Stimulated activated CD8-positive, alpha-beta memory T cell treated with anti-CD3 and anti-CD28 coated beads, Interleukin-2, amount 100 ng/mL, for 1 hour (primary cell): Measurements from ENCODE around the gene GAMT.
"Not testable (repeated sequence)": the region's sequence is repeated elsewhere in the genome, so short reads cannot be mapped to it uniquely, and the experiment has no call there.

Source experiments
- DNase-seq, 2 donors: peaks; one replicate each; pipeline ENCODE4 v3.0.0-alpha.2; 2020; ENCODE audit warnings: low read depth in 2 of 2

GAMT gene

DNA sequence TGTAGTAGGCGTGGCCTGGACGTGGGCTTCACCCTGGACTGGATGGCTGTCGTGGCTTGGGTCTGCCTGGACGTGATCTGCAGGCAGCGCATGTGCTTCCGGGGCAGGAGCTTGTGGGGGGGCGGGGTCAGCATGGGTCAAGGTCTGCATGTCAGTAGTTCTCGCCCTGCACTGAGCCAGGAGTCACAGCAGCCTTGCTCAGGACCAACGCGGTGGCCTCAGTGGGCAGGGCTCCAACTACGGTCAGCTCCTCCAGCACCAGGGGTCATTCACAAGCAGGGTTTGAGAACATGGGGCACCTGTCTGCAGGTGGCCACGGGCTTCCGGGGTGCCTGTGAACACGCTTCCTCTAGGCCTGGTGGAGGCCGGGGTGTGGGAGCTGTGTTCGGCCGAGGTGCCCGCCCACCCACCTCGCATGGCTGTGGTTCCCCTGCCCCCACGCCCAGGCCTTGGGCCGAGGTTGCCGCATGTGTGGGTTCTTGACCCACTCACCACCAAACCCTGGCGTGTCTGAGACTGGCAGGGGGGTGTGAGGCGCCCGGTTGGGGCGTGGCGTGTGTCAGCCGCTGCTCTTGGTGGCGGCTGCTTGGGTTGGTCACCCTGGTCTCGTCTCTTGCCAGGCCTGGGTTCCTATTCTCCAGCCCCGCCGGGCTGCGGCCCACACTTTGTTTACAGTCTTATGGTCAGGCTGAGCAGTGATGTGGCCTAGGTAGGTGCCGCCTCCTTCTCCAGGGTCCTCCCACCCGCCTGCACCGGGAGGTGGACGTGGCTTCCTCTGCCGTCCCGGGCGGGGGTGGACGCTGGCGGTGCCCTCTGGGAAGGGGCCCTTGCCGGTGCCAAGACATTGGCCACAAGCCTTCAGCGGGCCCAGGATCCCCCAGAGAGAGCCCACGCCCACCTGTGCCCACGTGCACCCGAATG, 32.0 kb upstream of the GAMT start:
- no peak for DNase-seq

- DNase-seq, result no peak
Measured at GRCh38 chr19:1432507-1432887, 31.2 kb upstream of the GAMT start.

GRCh38 chr19:1431759-1432506, 30.6 kb upstream of the GAMT start:
- no peak for DNase-seq

- DNase-seq, result no peak
Measured at GRCh38 chr19:1430246-1430645, 28.9 kb upstream of the GAMT start.

DNA sequence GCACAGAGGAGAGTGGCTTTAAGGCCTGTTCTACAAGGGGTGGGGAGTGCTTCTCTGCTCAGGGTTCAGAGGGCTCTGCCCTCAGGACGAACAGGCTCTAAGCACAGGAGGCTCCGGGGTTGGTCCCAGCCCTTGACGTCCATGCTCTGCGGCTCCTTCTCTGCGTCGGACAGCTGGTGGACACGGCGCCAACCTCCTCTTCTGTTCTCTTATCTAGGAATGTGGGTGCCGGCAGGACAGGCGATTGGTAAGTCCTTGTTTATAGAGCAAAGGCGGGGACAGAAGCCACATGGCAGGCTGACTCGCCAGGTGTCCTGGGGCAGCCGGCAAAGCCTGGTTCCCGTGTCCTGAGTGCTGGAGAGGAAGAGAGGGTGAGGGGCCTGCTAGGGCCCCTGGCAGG, 28.4 kb upstream of the GAMT start:
- no peak for DNase-seq

- no peak for DNase-seq
Measured at GRCh38 chr19:1428738-1429391, 27.5 kb upstream of the GAMT start.

DNA sequence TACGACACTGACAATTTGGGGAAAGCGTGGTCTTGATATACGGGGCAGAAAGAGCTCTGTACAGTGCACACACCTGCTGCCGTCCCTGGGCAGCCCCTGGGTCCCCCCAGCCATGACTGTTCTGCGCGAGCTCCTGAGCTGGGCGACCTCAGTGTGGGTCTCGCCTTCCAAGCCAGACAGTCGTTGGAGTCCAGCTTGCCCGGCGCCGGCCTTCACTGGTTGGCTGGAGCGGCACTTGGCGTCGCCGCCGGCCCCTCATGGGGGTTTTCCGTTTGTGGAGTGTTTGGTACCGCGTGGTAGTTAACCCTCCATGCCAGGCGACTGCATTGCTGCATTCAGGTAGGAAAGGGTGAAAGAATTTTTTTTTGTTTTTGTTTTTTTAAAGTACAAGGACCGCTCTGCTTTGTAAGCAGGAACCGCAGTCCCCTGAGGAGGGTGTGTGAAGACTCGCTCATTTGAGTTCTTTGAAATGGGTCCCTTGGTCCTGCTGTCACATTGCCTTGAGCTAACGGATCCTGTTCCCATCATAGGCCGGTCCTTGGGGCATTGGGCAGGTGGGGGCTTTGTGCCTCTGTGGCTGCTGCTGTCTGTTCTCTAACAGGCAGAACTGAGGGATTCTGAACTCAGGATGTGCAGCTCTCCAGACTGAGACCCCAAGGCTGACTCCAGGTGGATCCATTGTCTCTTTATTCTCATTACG, 26.0 kb upstream of the GAMT start:
- DNase-seq, result no peak

GRCh38 chr19:1426736-1427135, 25.4 kb upstream of the GAMT start:
- DNase-seq, result no peak

DNA sequence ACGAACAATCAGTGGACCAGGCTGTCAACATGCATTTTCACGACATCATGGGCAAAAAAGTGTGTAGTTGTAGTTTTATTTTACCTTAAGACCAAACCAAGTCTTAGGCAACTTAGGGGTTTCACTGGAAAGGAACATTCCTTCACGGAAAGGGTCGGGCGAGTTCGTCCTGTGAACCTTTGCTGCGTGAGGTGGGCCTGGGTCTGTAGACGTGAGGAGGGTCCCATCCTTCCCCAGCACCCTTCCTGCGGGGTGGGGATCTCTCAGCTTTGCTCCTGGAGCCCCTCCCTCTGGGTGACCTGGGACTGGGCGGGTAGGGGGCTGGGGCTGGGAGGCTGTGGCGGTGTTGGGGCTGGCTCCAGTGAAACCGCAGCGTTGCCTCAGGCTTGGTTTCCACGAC, 24.6 kb upstream of the GAMT start:
- DNase-seq, result no peak

DNA sequence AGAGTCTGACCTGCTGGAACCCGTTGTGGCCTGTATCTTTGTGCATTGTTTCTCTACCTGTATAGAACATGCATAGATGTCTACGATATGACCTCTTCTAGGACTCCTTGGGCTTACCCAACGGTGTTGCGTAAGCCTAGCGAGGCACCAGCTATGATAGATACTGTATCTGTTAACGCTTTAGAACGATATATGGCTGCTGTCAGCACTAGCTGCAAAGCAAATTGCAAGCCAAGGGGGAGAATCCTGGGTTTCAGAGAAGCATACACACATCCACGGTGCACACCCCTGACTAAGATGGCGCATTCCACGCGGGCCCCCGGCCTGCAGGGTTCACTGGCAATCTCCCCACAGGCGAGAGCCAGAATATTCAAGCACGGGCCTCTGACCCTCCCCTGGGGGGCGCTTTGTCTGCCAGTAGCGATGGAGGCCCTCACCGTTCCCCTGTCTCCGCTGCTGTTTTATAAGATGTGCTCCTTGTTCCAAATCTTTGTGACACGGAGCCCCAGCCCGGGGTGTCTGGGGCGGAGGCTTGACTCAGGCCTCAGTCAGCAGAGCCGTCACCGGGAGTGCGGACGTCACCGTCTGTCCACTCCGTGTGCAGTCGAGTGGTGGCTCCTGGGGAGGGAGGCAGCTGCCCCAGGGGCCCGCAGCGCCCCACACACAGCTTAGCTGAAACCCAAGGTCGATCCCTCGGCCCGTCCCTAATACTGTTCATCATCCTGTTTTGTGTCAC, 23.9 kb upstream of the GAMT start:
- no peak for DNase-seq

DNA sequence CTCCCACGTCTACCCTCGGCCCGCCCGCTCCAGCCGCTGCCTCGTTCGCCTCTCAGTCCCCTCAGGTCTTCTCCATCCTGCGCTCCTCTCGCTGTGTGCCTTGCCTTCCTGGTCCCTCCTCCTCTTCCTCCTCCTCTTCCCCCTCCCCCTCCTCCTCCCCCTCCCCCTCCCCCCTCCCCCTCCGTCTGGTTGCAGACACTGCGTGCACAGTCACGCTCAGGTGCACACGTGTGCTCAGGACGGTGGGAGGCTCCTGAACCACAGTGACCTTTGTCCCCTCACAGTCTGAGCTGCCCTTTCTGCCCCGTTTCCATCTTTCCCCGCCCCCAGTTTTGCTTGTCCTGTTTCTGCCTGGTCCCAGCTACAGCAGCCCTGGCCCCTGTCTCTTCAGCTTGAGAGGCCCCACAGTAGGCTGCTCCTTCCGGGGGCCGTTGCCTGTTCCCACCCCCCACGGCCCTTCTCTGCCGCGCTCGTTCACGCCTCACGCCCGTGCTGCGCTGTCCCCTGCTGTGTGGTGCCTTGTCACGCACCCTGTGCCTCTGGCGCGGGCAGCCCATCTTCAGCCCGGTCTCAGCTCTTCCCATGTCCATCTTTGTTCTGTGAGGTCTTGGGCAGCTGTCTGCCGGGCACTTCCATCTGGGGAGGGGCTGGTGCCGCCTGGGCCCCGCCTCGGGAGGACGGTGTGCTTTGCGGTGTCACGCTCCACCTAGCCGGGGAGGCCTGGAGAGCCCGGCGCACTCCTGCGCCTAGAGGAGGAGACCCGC, 23.0 kb upstream of the GAMT start:
- no peak for DNase-seq

GRCh38 chr19:1423436-1424191, 22.3 kb upstream of the GAMT start:
- DNase-seq, result no peak

- DNase-seq, result no peak
Measured at GRCh38 chr19:1422943-1423342, 21.6 kb upstream of the GAMT start.

GRCh38 chr19:1422360-1422759, 21.0 kb upstream of the GAMT start:
- no peak for DNase-seq

GRCh38 chr19:1421958-1422305, 20.6 kb upstream of the GAMT start:
- DNase-seq, result no peak

- DNase-seq, result no peak
Measured at GRCh38 chr19:1421218-1421957, 20.0 kb upstream of the GAMT start.

DNA sequence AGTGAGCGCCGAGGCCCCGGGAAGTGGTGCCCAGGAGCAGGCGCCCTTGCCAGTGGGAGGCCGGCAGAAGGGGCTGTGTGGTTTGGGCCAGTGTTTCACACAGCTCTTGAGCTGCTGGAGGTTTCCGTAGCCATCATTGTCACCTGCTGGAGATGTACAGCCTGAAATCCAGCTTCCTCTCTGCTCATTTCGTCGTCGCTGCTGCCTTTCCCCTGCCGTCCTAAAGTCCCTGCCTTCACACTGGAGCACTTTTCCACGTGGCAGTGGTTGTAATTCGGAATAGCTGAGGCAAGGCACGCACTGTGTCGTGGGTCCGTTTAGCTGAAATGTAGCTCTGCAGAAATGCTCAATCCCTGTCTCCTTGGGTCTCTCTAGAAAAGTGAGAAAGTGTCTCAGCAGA, 19.2 kb upstream of the GAMT start:
- no peak for DNase-seq

GRCh38 chr19:1420085-1420484, 18.7 kb upstream of the GAMT start:
- not testable (repeated sequence) for DNase-seq
